SK-N-SH treated with all-trans-retinoic acid at 6 μM for 48 hours (cell line): Measurements from ENCODE around the gene DDX53.

Experiments used
- BACH2 ChIP-seq: fragments of 250-450 bp; sonication (Bioruptor Pico); IDR thresholded peaks from 2 replicates; pipeline ENCODE4 v1.9.0; 2021; ENCODE audit warnings: mild to moderate bottlenecking, borderline replicate concordance
- OSR1 ChIP-seq: fragments of 250-450 bp; sonication (Bioruptor Pico); IDR thresholded peaks from 2 replicates; pipeline ENCODE4 v1.8.0; 2022; ENCODE audit warnings: moderate library complexity, mild to moderate bottlenecking, inconsistent platforms

GRCh38 chrX:22970861-22971260 is 28.9 kb upstream of the DDX53 start:
- TF ChIP-seq OSR1 (CRISPR knock-in tag) (no peak), BACH2 (CRISPR knock-in tag) (no peak)
